ENCODE measurements around the gene PYGL.

The PYGL gene

DNA sequence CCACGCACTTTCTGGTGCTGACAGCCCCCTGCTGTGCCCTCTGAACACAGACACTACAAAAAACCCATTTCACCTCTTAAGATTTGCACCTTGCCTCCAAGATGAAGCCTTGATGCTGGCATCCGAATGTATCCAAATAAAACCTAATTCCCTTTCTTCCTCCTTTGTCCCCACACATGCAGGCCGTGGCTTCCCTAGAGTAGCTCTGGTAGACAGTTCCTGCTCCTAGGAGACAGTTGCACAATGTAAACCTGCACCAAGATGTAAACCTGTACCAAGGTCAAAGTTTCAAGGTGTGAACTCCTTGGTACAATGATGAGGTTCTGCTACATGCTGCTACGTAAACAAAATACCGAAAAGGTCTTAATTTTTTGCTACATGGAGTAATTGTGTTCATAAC, 73.1 kb downstream of the PYGL start:
- TF ChIP-seq GABPA (IDR thresholded peaks at IDR 0.05; ENCODE audit: low read depth) (no peak), CTCF (IDR thresholded peaks at IDR 0.05; ENCODE audit: insufficient read depth, low read length) (no peak), REST (IDR thresholded peaks at IDR 0.05; ENCODE audit: insufficient replicate concordance, low read depth) (no peak), SPI1 (IDR thresholded peaks at IDR 0.05; ENCODE audit: borderline replicate concordance, low read depth) (no peak)
- H3K27ac ChIP-seq (replicated peaks) = no peak overlapping the region
- no peak overlapping the region for H3K4me3 ChIP-seq (replicated peaks; ENCODE audit: insufficient read depth, low read length)
- no peak for DNase-seq (ENCODE audit: low read depth in 1 of 2, low spot score in 1 of 2)
- no peaks in the 10 kb centered on the region for H3K27me3 ChIP-seq (ENCODE audit: insufficient read depth, poor library complexity, severe bottlenecking)

GRCh38 chr14:50865391-50866076, 78.7 kb downstream of the PYGL start:
- H3K27me3 ChIP-seq (ENCODE audit: insufficient read depth, poor library complexity, severe bottlenecking) = no peaks in the 10 kb centered on the region
- DNase-seq (ENCODE audit: low read depth in 1 of 2, low spot score in 1 of 2) = no peak
- no peak overlapping the region for H3K27ac ChIP-seq (replicated peaks)
- no peak overlapping the region for H3K4me3 ChIP-seq (replicated peaks; ENCODE audit: insufficient read depth, low read length)
- peak; percentile 26; the same call in 1 of the 2 replicates for TF ChIP-seq SPI1 (IDR thresholded peaks at IDR 0.05; ENCODE audit: borderline replicate concordance, low read depth)
- TF ChIP-seq POLR2AphosphoS5 (IDR thresholded peaks at IDR 0.05; ENCODE audit: low read depth) = no peak

DNA sequence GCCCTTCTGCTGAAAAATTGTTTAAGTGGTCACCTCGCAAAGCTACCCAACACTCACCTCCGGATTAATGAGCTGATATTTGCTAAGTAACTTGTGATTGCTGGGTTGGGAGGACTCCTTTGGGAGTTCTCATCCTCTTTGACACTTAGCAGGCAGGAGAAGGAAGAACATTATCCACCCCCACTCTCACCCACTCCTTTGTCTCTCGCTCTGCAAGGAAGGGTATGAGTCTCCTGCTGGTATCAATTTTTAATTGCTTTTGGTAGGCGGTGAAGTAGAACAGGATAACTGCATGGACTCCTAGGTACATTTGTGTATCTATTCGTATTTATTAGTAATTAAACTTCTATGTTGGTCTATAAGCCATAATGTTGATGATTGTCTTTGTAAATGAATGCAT, 79.3 kb downstream of the PYGL start:
- Histone ChIP-seq H3K27me3 (ENCODE audit: insufficient read depth, poor library complexity, severe bottlenecking) (no peaks in the 10 kb centered on the region), H3K4me3 (replicated peaks; ENCODE audit: insufficient read depth, low read length) (no peak overlapping the region), H3K27ac (replicated peaks) (no peak overlapping the region)
- no peak for DNase-seq (ENCODE audit: low read depth in 1 of 2, low spot score in 1 of 2)
- TF ChIP-seq POLR2AphosphoS5 (IDR thresholded peaks at IDR 0.05; ENCODE audit: low read depth) = no peak
- no peak for TF ChIP-seq GABPA (IDR thresholded peaks at IDR 0.05; ENCODE audit: low read depth)
- no peak for TF ChIP-seq REST (IDR thresholded peaks at IDR 0.05; ENCODE audit: insufficient replicate concordance, low read depth)
- no peak for TF ChIP-seq SPI1 (IDR thresholded peaks at IDR 0.05; ENCODE audit: borderline replicate concordance, low read depth)
- TF ChIP-seq CTCF (IDR thresholded peaks at IDR 0.05; ENCODE audit: insufficient read depth, low read length) = no peak

GRCh38 chr14:50864237-50864636, 80.0 kb downstream of the PYGL start:
- no peak overlapping the region for H3K4me3 ChIP-seq (replicated peaks; ENCODE audit: insufficient read depth, low read length)
- H3K27me3 ChIP-seq (ENCODE audit: insufficient read depth, poor library complexity, severe bottlenecking) = no peaks in the 10 kb centered on the region
- TF ChIP-seq REST (IDR thresholded peaks at IDR 0.05; ENCODE audit: insufficient replicate concordance, low read depth) = no peak
- no peak for TF ChIP-seq POLR2AphosphoS5 (IDR thresholded peaks at IDR 0.05; ENCODE audit: low read depth)
- TF ChIP-seq GABPA (IDR thresholded peaks at IDR 0.05; ENCODE audit: low read depth) = no peak
- no peak for TF ChIP-seq SPI1 (IDR thresholded peaks at IDR 0.05; ENCODE audit: borderline replicate concordance, low read depth)
- no peak for TF ChIP-seq CTCF (IDR thresholded peaks at IDR 0.05; ENCODE audit: insufficient read depth, low read length)
- DNase-seq (ENCODE audit: low read depth in 1 of 2, low spot score in 1 of 2) = no peak
- no peak overlapping the region for H3K27ac ChIP-seq (replicated peaks)

All from HL-60 (cell line).